Stomach (tissue), 9 donors: ENCODE results near the gene SP2. TPM values are rescaled to one million over a fixed set of nuclear protein-coding genes. Genes with fewer than 3 reads are reported as not detected.
A peak's percentile ranks its signal among the peaks of the same experiment; 100 is the strongest.

Experiments
- DNase-seq, 2 donors: peaks; one replicate each; pipeline versions ENCODE4 v3.0.0 to v3.0.0-alpha.2; 2013 to 2019
- H3K27ac ChIP-seq, 5 donors: fragments of 200-600 bp in 4 of 5; sonication (generic) in 4 of 5; one replicate each; pipeline ENCODE4 v1.5.1; 2013 to 2019; ENCODE audit warnings: mild to moderate bottlenecking in 1 of 5, moderate library complexity in 1 of 5
- H3K27me3 ChIP-seq, 3 donors: fragments of 200-600 bp; sonication (generic); one replicate each; pipeline ENCODE4 v1.5.1; 2017 to 2019; ENCODE audit warnings: mixed run types in 1 of 3
- H3K36me3 ChIP-seq, 4 donors: fragments of 200-600 bp; sonication (generic); 1 replicate in 3 of 4; 2 replicates in 1 of 4; pipeline ENCODE4 v1.5.1; 2016 to 2019
- H3K4me1 ChIP-seq, 4 donors: fragments of 200-600 bp; sonication (generic); one replicate each; pipeline ENCODE4 v1.5.1; 2016 to 2019
- H3K4me3 ChIP-seq, 4 donors: fragments of 200-600 bp; sonication (generic) in 3 of 4; one replicate each; pipeline ENCODE4 v1.5.1; 2016 to 2019; ENCODE audit warnings: mild to moderate bottlenecking in 1 of 4
- H3K9me3 ChIP-seq, 4 donors: fragments of 200-600 bp; sonication (generic); one replicate each; pipeline ENCODE4 v1.5.1; 2016 to 2019
- EP300 ChIP-seq: sonication (generic); formaldehyde crosslinking; IDR thresholded peaks from one replicate; pipeline ENCODE4 v1.6.1; 2017; ENCODE audit warnings: antibody characterized with exemption
- POLR2A ChIP-seq, 4 donors: fragments of 450-650 bp; IDR thresholded peaks; one replicate each; pipeline ENCODE4 v1.6.1; 2016; ENCODE audit warnings: antibody characterized with exemption in 4 of 4, control low read depth in 2 of 4, mild to moderate bottlenecking in 1 of 4, moderate library complexity in 1 of 4
- POLR2AphosphoS5 ChIP-seq, 3 donors: sonication (generic); formaldehyde crosslinking; IDR thresholded peaks; one replicate each; pipeline ENCODE4 v1.6.1; 2016; ENCODE audit warnings: antibody characterized with exemption in 3 of 3
- WGBS, 5 donors: extraction: QIAGEN DNeasy Blood & Tissue Kit in 3 of 5; methylation state at CpG; one replicate each; pipeline versions ENCODE4 v1.1.5 to v1.1.7; 2013 to 2018; 5-methylcytosine and 5-hydroxymethylcytosine counted together
- intact Hi-C: fragments of 100-400 bp; cut with DNase I; formaldehyde crosslinking; loops from one replicate; pipeline ENCODE4 v1.15.1; 2023; ENCODE audit warnings: low total_unique reads
- polyA plus RNA-seq, 3 donors: library from polyadenylated mRNA; stranded (reverse); fragments of 200-250 nt; gene quantifications; one replicate each; pipeline ENCODE4 v1.2.3, GENCODE V29; 2013
- total RNA-seq, 5 donors: library from RNA; depleted of rRNA; stranded (reverse); fragments of >200 nt; gene quantifications; one replicate each; pipeline versions ENCODE4 v1.1.0 to v1.2.3, GENCODE V29; 2014 to 2016
- TF ChIP-seq, protein P1 (sequence below), 7 experiments: fragments of 450-650 bp in 4 of 7; fragments of 200-600 bp in 3 of 7; sonication (generic) in 3 of 7; IDR thresholded peaks; one replicate each; pipeline ENCODE4 v1.5.1; 2016 to 2019; ENCODE audit warnings: antibody characterized with exemption in 7 of 7, control low read depth in 2 of 7, mild to moderate bottlenecking in 1 of 7
- donor health status: healthy with polysubstance abuse.
- donor health status: Bipolar disorder and iron deficiency.
- donor health status: healthy.

Gene SP2
- total and polyA plus RNA-seq, 8 donors = 0.87 to 22.8 (median 6.3) TPM

DNA sequence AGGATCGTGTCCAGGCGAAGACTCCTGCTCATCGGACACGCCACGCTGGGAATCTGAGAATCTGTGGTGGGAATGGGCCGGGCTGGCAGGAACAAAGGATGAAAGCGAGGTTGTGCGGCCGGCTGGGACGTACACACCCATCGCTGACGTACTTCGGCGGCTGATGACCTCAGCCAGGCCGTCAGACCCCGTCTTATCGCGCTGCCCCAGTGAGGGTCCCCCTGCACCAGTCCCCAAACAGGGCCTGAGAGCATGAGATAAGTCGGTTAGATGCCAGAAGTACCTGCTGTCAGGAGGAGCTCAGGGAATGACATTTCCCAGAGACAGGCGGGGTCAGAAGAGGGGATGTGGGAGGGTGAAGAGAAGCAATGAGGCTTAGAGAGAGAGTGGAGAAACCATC is 29.1 kb upstream of the SP2 start:
- H3K27ac ChIP-seq = no peak overlapping the region
- peaks cover under 1 to 76% (median 21%) of the 10 kb centered on the region in 3 donors for H3K27me3 ChIP-seq
- no peaks in the 10 kb centered on the region for H3K9me3 ChIP-seq
- H3K36me3 ChIP-seq = no peaks in the 10 kb centered on the region
- intact Hi-C loops = no loop called here
- WGBS, 5 donors = 42 to 68% (median 56%) methylated on average over 19 to 20 of the region's 20 CpGs
- peaks cover 0 to under 1% (median 0%) of the 10 kb centered on the region in 4 donors for H3K4me1 ChIP-seq
- no peak overlapping the region for H3K4me3 ChIP-seq
- TF ChIP-seq POLR2A (IDR thresholded peaks at IDR 0.05) (no peak), EP300 (no peak), POLR2AphosphoS5 (IDR thresholded peaks at IDR 0.05) (no peak)
- TF ChIP-seq, protein P1, sequence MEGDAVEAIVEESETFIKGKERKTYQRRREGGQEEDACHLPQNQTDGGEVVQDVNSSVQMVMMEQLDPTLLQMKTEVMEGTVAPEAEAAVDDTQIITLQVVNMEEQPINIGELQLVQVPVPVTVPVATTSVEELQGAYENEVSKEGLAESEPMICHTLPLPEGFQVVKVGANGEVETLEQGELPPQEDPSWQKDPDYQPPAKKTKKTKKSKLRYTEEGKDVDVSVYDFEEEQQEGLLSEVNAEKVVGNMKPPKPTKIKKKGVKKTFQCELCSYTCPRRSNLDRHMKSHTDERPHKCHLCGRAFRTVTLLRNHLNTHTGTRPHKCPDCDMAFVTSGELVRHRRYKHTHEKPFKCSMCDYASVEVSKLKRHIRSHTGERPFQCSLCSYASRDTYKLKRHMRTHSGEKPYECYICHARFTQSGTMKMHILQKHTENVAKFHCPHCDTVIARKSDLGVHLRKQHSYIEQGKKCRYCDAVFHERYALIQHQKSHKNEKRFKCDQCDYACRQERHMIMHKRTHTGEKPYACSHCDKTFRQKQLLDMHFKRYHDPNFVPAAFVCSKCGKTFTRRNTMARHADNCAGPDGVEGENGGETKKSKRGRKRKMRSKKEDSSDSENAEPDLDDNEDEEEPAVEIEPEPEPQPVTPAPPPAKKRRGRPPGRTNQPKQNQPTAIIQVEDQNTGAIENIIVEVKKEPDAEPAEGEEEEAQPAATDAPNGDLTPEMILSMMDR (IDR thresholded peaks at IDR 0.05) = no peak
- DNase-seq = peak in 1 of 2 donors; percentile 35

- Histone ChIP-seq H3K36me3 (no peaks in the 10 kb centered on the region), H3K4me1 (peaks cover 0 to 9% (median 4%) of the 10 kb centered on the region in 4 donors), H3K27ac (no peak overlapping the region), H3K9me3 (no peaks in the 10 kb centered on the region), H3K4me3 (no peak overlapping the region), H3K27me3 (peaks cover 7 to 86% (median 32%) of the 10 kb centered on the region in 3 donors)
- WGBS, 5 donors = 82 to 87% (median 85%) methylated on average over 11 of the region's 11 CpGs
- TF ChIP-seq POLR2AphosphoS5 (IDR thresholded peaks at IDR 0.05) = no peak
- TF ChIP-seq, protein P1 (IDR thresholded peaks at IDR 0.05) = no peak
- no peak for TF ChIP-seq POLR2A (IDR thresholded peaks at IDR 0.05)
- no peak for TF ChIP-seq EP300
- DNase-seq = no peak
- intact Hi-C loops = no loop called here
Measured at GRCh38 chr17:47867813-47868533, 28.1 kb upstream of the SP2 start.

DNA sequence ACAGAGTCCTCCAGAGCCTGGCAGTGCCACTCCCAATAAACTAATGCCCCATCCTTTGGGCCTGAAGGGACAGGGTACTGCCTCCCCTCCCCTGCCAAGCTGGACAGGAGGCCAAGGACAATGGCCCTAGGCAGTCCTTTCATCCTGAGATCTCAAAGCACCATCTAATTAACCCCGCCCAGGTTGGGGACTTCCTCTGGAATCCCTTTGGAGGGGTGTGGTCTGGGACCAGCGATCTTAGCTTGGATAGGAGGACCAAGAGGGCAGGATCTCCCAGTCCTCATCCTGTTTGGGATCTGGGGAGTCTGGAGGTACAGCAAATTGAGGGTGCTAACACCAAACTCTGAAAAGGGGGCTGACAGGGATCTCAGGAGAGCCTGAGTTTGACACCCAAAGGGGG is 26.9 kb upstream of the SP2 start:
- 21 to 43% (median 31%) methylated on average over 2 of the region's 2 CpGs for WGBS, 5 donors
- intact Hi-C loops = no loop called here
- TF ChIP-seq POLR2A (IDR thresholded peaks at IDR 0.05) = no peak
- TF ChIP-seq EP300 = no peak
- TF ChIP-seq POLR2AphosphoS5 (IDR thresholded peaks at IDR 0.05) = no peak
- TF ChIP-seq, protein P1 (IDR thresholded peaks at IDR 0.05) = no peak
- Histone ChIP-seq H3K27me3 (peaks cover 9 to 98% (median 39%) of the 10 kb centered on the region in 3 donors), H3K4me1 (peaks cover 0 to 9% (median 4%) of the 10 kb centered on the region in 4 donors), H3K27ac (no peak overlapping the region), H3K9me3 (no peaks in the 10 kb centered on the region), H3K36me3 (no peaks in the 10 kb centered on the region), H3K4me3 (no peak overlapping the region)
- DNase-seq = no peak

GRCh38 chr17:47870056-47870455 is 26.0 kb upstream of the SP2 start:
- 11 to 22% (median 19%) methylated on average over 1 of the region's 1 CpG for WGBS, 5 donors
- Histone ChIP-seq H3K27me3 (peaks cover 13 to 100% (median 42%) of the 10 kb centered on the region in 3 donors), H3K4me3 (no peak overlapping the region), H3K27ac (no peak overlapping the region), H3K9me3 (no peaks in the 10 kb centered on the region), H3K4me1 (peaks cover 0 to 9% (median 4%) of the 10 kb centered on the region in 4 donors), H3K36me3 (no peaks in the 10 kb centered on the region)
- intact Hi-C loops = no loop called here
- no peak for DNase-seq
- TF ChIP-seq, protein P1 (IDR thresholded peaks at IDR 0.05) = no peak
- no peak for TF ChIP-seq POLR2AphosphoS5 (IDR thresholded peaks at IDR 0.05)
- TF ChIP-seq EP300 = no peak
- no peak for TF ChIP-seq POLR2A (IDR thresholded peaks at IDR 0.05)
